HPDE6-E6E7 (cell line): ENCODE measurements around the gene MALL.
"Not testable (repeated sequence)": the region's sequence is repeated elsewhere in the genome, so short reads cannot be mapped to it uniquely, and the experiment has no call there.

Experiments used
- DNase-seq: peaks from one replicate; pipeline ENCODE4 v3.0.0; 2011; ENCODE audit warnings: missing footprints; ENCODE audit errors: extremely low spot score

The MALL gene

GRCh38 chr2:110050222-110050621 lies 65.4 kb downstream of the MALL start:
- not testable (repeated sequence) for DNase-seq

DNA sequence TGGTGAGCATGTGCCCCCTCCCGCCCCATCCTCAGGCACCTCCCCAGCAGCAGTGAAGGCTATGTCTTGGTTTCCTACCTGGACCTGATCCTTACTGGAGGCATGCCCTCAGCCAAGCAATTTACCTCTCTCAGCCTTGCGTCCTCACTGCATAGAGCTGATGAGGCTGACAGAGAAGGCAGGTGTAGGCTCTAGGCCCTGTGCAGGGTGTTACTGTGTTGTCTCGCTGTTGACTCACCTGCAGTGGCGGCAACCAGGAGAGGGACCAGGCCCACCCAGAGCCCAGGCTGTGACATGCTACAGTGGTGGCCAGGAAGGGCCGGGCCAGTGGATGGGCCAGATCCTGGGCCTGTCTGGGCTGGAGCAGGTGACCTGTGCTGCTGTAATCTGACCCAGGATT lies 65.9 kb downstream of the MALL start:
- not testable (repeated sequence) for DNase-seq

DNA sequence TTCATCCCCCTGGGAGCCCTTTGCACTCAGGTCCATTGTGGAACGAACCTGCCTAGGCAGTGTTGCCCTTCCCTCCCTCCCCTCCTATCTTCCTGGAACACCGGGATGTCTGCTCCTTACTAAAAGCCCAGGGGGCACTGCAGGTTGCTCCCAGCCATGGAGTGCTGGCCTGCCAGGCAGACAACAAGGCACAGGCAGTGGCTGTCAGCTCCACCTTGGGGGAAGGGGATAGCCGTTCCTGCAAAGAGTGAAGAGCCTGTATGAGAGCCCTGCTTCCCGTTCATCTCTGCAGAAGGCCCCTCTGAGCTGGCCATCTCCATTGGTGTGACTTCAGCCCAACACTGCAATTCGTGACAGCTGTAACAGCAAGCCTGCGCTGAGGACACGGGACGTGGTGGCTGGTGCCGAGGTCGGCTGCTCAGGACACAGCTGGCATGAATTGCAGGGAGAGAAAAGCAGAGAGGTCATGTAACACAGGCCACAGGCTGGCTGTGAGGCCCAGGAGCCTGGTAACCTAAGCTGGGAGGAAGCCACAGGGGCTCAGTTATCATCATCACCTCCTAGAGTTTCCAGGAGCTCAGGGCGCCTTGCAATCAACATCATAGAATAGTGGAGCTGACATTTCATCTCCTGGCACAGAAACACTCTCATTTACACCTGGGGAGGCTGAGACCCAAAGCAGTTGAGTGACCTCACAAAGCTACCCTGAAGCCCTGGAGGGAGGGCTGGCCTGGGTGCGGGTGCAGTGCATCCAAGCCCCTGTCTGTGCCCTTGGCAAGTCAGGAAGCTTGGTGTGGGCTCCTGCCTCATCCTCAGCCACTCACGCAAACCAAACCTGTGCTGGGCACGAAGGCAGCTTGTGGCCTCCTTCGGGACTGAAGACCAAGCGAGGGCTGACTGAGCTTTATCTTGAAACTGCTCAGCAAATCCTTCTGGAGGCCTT lies 67.1 kb downstream of the MALL start:
- DNase-seq = not testable (repeated sequence)

DNA sequence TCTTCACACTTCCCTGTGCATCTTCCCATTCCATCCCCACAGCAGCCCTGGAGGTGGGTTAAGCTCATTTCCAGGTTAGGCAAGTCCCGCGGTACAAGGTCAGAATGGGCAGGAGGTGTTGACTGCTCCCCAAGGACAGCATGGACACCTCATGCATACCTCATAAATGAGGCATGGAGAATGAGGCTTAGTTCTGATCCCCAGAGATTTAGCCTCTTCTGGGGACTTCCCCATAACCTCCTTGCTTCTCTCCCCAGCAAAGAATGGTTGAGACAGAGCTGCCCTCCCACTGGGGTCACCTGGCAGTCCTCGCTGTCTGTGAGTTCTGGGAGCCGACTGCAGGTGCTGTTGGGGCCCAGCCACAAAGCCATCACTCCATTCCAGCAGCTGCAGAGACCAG lies 68.4 kb downstream of the MALL start:
- DNase-seq = not testable (repeated sequence)

GRCh38 chr2:110041941-110042660 lies 73.5 kb downstream of the MALL start:
- not testable (repeated sequence) for DNase-seq

- not testable (repeated sequence) for DNase-seq
Measured at GRCh38 chr2:110037336-110037735, 78.3 kb downstream of the MALL start.

DNA sequence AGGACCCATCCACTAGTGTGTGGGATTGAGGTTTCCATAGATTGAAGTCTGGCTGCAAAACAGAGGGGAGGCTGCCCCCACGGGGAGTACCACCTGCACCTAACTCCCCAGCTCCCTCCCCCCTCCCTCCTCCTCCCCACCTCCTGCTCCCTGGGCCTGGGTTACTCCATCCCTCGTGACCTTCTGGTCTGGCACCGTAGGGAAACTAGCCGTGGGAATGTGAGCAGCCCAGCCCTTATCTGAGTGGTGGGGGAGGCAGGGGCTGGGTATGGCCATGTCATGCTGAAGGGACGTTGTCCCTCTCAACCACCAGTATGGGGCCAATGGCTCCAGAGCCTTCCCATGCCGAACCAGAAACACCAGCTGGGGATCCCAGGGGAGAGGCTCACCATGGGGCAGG lies 80.2 kb downstream of the MALL start:
- not testable (repeated sequence) for DNase-seq

DNA sequence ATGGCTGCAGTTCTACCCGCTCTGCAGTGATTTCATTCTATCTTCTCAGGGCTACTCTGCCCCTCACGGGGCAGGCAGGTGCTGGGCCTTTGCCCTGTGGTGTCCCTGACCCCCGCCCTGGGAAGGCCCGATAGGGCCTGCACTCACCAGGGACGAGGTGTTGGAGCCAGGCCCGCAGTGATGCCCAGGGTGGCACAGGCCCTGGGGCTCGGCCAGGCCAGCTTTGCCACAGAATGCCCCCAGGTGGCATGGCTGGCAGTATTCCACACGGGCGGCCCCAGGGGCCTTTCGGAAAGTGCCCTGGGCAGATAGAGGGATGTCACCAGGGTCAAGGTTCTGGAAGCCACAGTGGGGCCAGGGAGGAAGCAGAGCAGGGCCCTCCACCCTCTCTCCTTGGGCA lies 80.7 kb downstream of the MALL start:
- not testable (repeated sequence) for DNase-seq
